HCT116 (cell line): ENCODE measurements around the gene SZT2. TPM values are rescaled to one million over a fixed set of nuclear protein-coding genes. Genes with fewer than 3 reads are reported as not detected.

Experiments used
- ATAC-seq: fragments of 200-7000 bp; cut with Tn5 transposase; 2 replicates; pipeline ENCODE4 v1.9.1; 2020; ENCODE audit warnings: mild to moderate bottlenecking, moderate library complexity
- BruUV-seq: library from RNA; stranded (reverse); fragments of 400-500 nt; replicated peaks from 2 replicates; lab custom pipeline; 2021; lab: Mats Ljungman, UMichigan
- CTCF ChIA-PET: fragments of 300-600 bp; sonication (Branson Sonifier 250); formaldehyde crosslinking; loops from one replicate; lab custom pipeline; 2021; ENCODE audit warnings: antibody characterized with exemption; lab: Charles Lee
- POLR2A ChIA-PET: fragments of 300-600, 350-600 bp; sonication (Branson Sonifier 250); formaldehyde crosslinking; loops from one replicate; lab custom pipeline; 2021; ENCODE audit warnings: antibody characterized with exemption; lab: Charles Lee
- RAD21 ChIA-PET, 2 experiments: fragments of 300-600 bp; sonication (Branson Sonifier 250); formaldehyde crosslinking; loops; one replicate each; lab custom pipeline; 2023; ENCODE audit warnings: low total read pairs in 2 of 2; ENCODE audit not compliant: uncharacterized antibody in 2 of 2, unreplicated experiment in 2 of 2, low non-redundant PET in 1 of 2; lab: Charles Lee
- DNase-seq: peaks from one replicate; pipeline ENCODE4 v3.0.0-alpha.2; 2010; ENCODE audit warnings: low read depth, low spot score
- H2AFZ ChIP-seq: fragments of 200-600 bp; shearing (Covaris generic), sonication (generic); 2 replicates; pipeline ENCODE4 v1.6.1; 2017; ENCODE audit warnings: low read depth, mixed run types, mixed read lengths, antibody characterized with exemption, low read length; ENCODE audit not compliant: poor library complexity, severe bottlenecking
- H3K27ac ChIP-seq: 2 replicates; pipeline ENCODE4 v1.5.1; 2012; ENCODE audit warnings: low read depth, low read length
- H3K27me3 ChIP-seq: fragments of 200-600 bp; sonication (generic); 2 replicates; pipeline ENCODE4 v1.6.1; 2016; ENCODE audit warnings: mixed run types, low read length, mixed read lengths; ENCODE audit not compliant: insufficient read depth
- H3K36me3 ChIP-seq, 2 experiments: fragments of 200-500 bp in 1 of 2; fragments of 200-600 bp in 1 of 2; sonication (Bioruptor generic) in 1 of 2; sonication (generic) in 1 of 2; 2 replicates each; pipeline versions ENCODE4 v1.5.1 to v1.6.1; 2014 to 2016; ENCODE audit warnings: low read length in 2 of 2, inconsistent platforms in 1 of 2, mixed read lengths in 1 of 2, mixed run types in 1 of 2; ENCODE audit not compliant: insufficient read depth in 2 of 2, control insufficient read depth in 1 of 2
- H3K4me1 ChIP-seq, 2 experiments: fragments of 200-600 bp in 1 of 2; sonication (generic) in 1 of 2; 2 replicates each; pipeline versions ENCODE4 v1.5.1 to v1.6.1; 2012 to 2017; ENCODE audit warnings: low read length in 2 of 2, inconsistent platforms in 1 of 2, mild to moderate bottlenecking in 1 of 2, mixed read lengths in 1 of 2, mixed run types in 1 of 2, moderate library complexity in 1 of 2; ENCODE audit not compliant: insufficient read depth in 2 of 2, control insufficient read depth in 1 of 2
- H3K4me2 ChIP-seq: fragments of 200-600 bp; sonication (generic); 2 replicates; pipeline ENCODE4 v1.6.1; 2017; ENCODE audit warnings: mixed run types, low read length, mixed read lengths
- H3K4me3 ChIP-seq, 2 experiments: fragments of 200-600 bp in 1 of 2; sonication (generic) in 1 of 2; replicated peaks in 1 of 2; 2 replicates each; pipeline ENCODE4 v1.5.1; 2011 to 2016; ENCODE audit warnings: low read length in 2 of 2, control low read depth in 1 of 2, low read depth in 1 of 2, mild to moderate bottlenecking in 1 of 2, mixed read lengths in 1 of 2, mixed run types in 1 of 2
- H3K79me2 ChIP-seq: fragments of 200-600 bp; sonication (generic); 2 replicates; pipeline ENCODE4 v1.6.1; 2017; ENCODE audit warnings: mild to moderate bottlenecking, mixed run types, low read length, moderate library complexity, mixed read lengths; ENCODE audit not compliant: insufficient read depth
- H3K9ac ChIP-seq: fragments of 200-600 bp; sonication (generic); 2 replicates; pipeline ENCODE4 v1.6.1; 2016; ENCODE audit warnings: low read length, mixed read lengths
- H3K9me2 ChIP-seq: fragments of 200-600 bp; sonication (generic), shearing (Covaris generic); 2 replicates; pipeline ENCODE4 v1.6.1; 2017; ENCODE audit warnings: mixed run types, mild to moderate bottlenecking, moderate library complexity; ENCODE audit not compliant: insufficient read depth
- H3K9me3 ChIP-seq, 2 experiments: fragments of 200-500 bp in 1 of 2; fragments of 200-600 bp in 1 of 2; sonication (Bioruptor generic) in 1 of 2; sonication (generic) in 1 of 2; 2 replicates each; pipeline ENCODE4 v1.6.1; 2014 to 2017; ENCODE audit warnings: low read length in 2 of 2, mixed read lengths in 2 of 2, inconsistent platforms in 1 of 2, low read depth in 1 of 2, mild to moderate bottlenecking in 1 of 2, mixed run types in 1 of 2, moderate library complexity in 1 of 2; ENCODE audit not compliant: control insufficient read depth in 1 of 2, insufficient read depth in 1 of 2
- H4K20me1 ChIP-seq: fragments of 200-600 bp; sonication (generic), shearing (Covaris generic); 2 replicates; pipeline ENCODE4 v1.6.1; 2017; ENCODE audit warnings: mixed run types, mild to moderate bottlenecking, moderate library complexity; ENCODE audit not compliant: insufficient read depth
- ATF3 ChIP-seq: IDR thresholded peaks from 2 replicates; pipeline ENCODE4 v1.6.1; 2012
- CEBPB ChIP-seq: IDR thresholded peaks from 2 replicates; pipeline ENCODE4 v1.6.1; 2012; ENCODE audit warnings: low read depth
- CTCF ChIP-seq, 3 experiments: fragments of 200-600 bp in 1 of 3; sonication (generic) in 1 of 3; IDR thresholded peaks in 2 of 3; conservative IDR thresholded peaks in 1 of 3; 2 replicates each; pipeline ENCODE4 v1.5.1; 2012 to 2017; ENCODE audit warnings: low read depth in 2 of 3, low read length in 2 of 3, antibody characterized with exemption in 1 of 3, borderline replicate concordance in 1 of 3, control low read depth in 1 of 3, mild to moderate bottlenecking in 1 of 3, mixed read lengths in 1 of 3, mixed run types in 1 of 3, moderate library complexity in 1 of 3; ENCODE audit not compliant: insufficient read depth in 1 of 3
- EGR1 ChIP-seq: IDR thresholded peaks from 2 replicates; pipeline ENCODE4 v1.6.1; 2012; ENCODE audit warnings: low read depth
- ELF1 ChIP-seq: IDR thresholded peaks from 2 replicates; pipeline ENCODE4 v1.6.1; 2012; ENCODE audit warnings: low read depth, borderline replicate concordance
- EZH2phosphoT487 ChIP-seq: fragments of 200-600 bp; IDR thresholded peaks from 2 replicates; pipeline ENCODE4 v1.6.1; 2018; ENCODE audit warnings: antibody characterized with exemption, borderline replicate concordance
- FOSL1 ChIP-seq: IDR thresholded peaks from 2 replicates; pipeline ENCODE4 v1.6.1; 2012; ENCODE audit warnings: low read depth
- JUND ChIP-seq: IDR thresholded peaks from 2 replicates; pipeline ENCODE4 v1.6.1; 2012
- POLR2A ChIP-seq: IDR thresholded peaks from 2 replicates; pipeline ENCODE4 v1.7.0; 2011; ENCODE audit warnings: borderline replicate concordance; ENCODE audit not compliant: insufficient read depth, insufficient read length; ENCODE audit errors: extremely low read depth
- POLR2AphosphoS5 ChIP-seq: IDR thresholded peaks from 2 replicates; pipeline ENCODE4 v1.6.1; 2011; ENCODE audit warnings: mild to moderate bottlenecking, low read depth, low read length, moderate library complexity
- RAD21 ChIP-seq: IDR thresholded peaks from 2 replicates; pipeline ENCODE4 v1.6.1; 2012; ENCODE audit warnings: low read depth, mild to moderate bottlenecking
- REST ChIP-seq: IDR thresholded peaks from 2 replicates; pipeline ENCODE4 v1.6.1; 2012; ENCODE audit warnings: low read depth
- SRF ChIP-seq: IDR thresholded peaks from 2 replicates; pipeline ENCODE4 v1.6.1; 2012; ENCODE audit warnings: low read depth
- TCF7L2 ChIP-seq: IDR thresholded peaks from 2 replicates; pipeline ENCODE4 v1.7.0; 2011; ENCODE audit warnings: borderline replicate concordance, inconsistent platforms; ENCODE audit not compliant: insufficient read depth, insufficient read length; ENCODE audit errors: extremely low read depth
- ZNF274 ChIP-seq: fragments of 200-500 bp; sonication (Bioruptor generic); IDR thresholded peaks from 2 replicates; pipeline ENCODE4 v1.6.1; 2014; ENCODE audit warnings: mild to moderate bottlenecking, low read depth, low read length, inconsistent platforms
- intact Hi-C: fragments of 100-400 bp; cut with micrococcal nuclease; formaldehyde crosslinking; loops from 2 replicates; pipeline ENCODE4 v1.10.0; 2022
- total RNA-seq: library from RNA; stranded (reverse); gene quantifications from one replicate; pipeline ENCODE4 v1.2.1, GENCODE V29; 2021; ENCODE audit not compliant: unreplicated experiment
- TF ChIP-seq, protein P1 (sequence below): IDR thresholded peaks from 2 replicates; pipeline ENCODE4 v1.6.1; 2012

Gene SZT2
- total RNA-seq, 1 experiment from 2014 or later: 43.0 TPM

DNA sequence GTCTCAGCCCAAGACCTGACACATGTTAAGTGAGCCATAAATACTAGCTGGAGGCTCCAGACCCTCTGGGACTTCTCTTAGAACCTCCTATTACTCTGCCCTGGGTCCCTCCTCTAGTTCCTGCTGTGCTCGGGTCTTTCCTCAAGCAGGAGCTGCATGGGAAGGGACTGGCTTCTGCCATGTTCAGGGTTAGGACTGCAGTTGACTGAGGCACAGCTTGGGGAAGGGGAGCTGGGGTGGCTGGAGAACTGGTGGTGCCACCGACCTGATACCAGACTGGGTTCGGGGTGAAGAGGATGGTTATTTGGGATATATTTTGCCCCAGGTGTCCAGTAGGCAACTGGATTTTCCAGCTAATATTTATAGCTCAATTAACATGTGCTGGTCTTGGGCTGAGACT is 48.3 kb downstream of the SZT2 start:
- POLR2A ChIA-PET: no interaction called here
- Histone ChIP-seq H3K79me2 (no peaks in the 10 kb centered on the region), H3K9ac (no peak overlapping the region), H4K20me1 (no peaks in the 10 kb centered on the region), H3K4me3 (no peak overlapping the region), H3K27ac (no peak overlapping the region), H2AFZ (no peak overlapping the region), H3K36me3 (peaks cover 2 to 9% of the 10 kb centered on the region in 2 experiments; a peak in 2 of 4 replicates), H3K4me1 (no peaks in the 10 kb centered on the region), H3K9me2 (no peaks in the 10 kb centered on the region), H3K27me3 (no peaks in the 10 kb centered on the region), H3K4me2 (no peak overlapping the region), H3K9me3 (no peaks in the 10 kb centered on the region)
- no TSS peak for BruUV-seq
- ATAC-seq (no peak), DNase-seq (no peak)
- TF ChIP-seq POLR2A (no peak), CTCF (IDR thresholded peaks at IDR 0.05 in 2 of 3, conservative IDR thresholded peaks at IDR 0.05 in 1 of 3; ENCODE audit: borderline replicate concordance in 1 of 3, insufficient read depth in 1 of 3, low read depth in 2 of 3, low read length in 2 of 3) (no peak), EZH2phosphoT487 (no peak), SRF (no peak), ZNF274 (no peak), JUND (no peak), FOSL1 (no peak), CEBPB (no peak), TCF7L2 (no peak), POLR2AphosphoS5 (no peak), ATF3 (no peak), ELF1 (no peak), EGR1 (no peak), RAD21 (no peak), REST (no peak)
- TF ChIP-seq, protein P1, sequence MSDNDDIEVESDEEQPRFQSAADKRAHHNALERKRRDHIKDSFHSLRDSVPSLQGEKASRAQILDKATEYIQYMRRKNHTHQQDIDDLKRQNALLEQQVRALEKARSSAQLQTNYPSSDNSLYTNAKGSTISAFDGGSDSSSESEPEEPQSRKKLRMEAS: no peak
- intact Hi-C loops: no loop called here
- CTCF ChIA-PET: no interaction called here
- RAD21 ChIA-PET: no interaction called here
